Measurements from ENCODE around the gene TGFB1. TPM values are rescaled to one million over a fixed set of nuclear protein-coding genes. Genes with fewer than 3 reads are reported as not detected.

Gene TGFB1
- total and polyA plus RNA-seq, 9 of the 15 experiments (the other 6 are each of a cell fraction or from before 2014, with no cell fraction given) = 0.24 to 159 (median 17.2) TPM

DNA sequence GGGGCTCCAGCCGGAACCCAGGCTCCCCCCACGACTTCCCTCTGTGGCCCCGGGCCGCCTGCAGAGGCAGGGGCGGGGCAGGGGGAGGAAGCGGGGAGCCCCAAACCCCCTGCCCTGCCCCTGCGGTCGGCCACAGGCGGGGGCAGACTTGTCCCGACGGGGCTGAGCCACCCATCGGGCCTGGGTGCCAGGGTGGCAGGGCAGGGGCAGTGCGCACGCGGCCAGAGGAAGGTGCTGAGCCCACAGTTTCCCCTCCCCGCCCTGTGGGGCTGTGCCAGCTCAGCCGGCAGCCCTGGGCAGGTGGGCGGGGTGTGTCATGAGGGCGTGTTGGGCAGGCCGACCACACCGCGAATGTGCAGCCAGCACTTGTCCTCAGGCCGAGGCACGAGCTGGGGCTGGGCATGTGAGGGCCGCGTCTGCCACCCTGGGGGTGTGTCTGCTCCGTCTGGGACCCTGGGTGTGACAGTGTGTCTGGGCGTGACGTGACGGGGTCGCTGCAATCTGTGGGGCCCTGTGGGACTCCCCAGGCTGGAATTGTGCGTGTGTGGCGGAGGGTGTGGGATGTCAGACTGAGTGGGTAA lies 26.1 kb downstream of the TGFB1 start (continued):
- no peak for TF ChIP-seq MLX (CRISPR knock-in tag; conservative IDR thresholded peaks at IDR 0.05)
- TF ChIP-seq CAMTA2 (CRISPR knock-in tag; conservative IDR thresholded peaks at IDR 0.05) = no peak
- TF ChIP-seq CEBPB (tag; IDR thresholded peaks at IDR 0.05) = no peak
- TF ChIP-seq REST (IDR thresholded peaks at IDR 0.05; ENCODE audit: borderline replicate concordance) = no peak
- TF ChIP-seq REST (CRISPR knock-in tag; IDR thresholded peaks at IDR 0.05; ENCODE audit: low read depth) = 0 out of 2 replicates have a peak, but pooled peaks have one; percentile 43
- no peak for TF ChIP-seq HNRNPH1 (optimal IDR thresholded peaks at IDR 0.05; ENCODE audit: low read depth, low read length)
- no peak for TF ChIP-seq LARP7 (IDR thresholded peaks at IDR 0.05)
- no peak for TF ChIP-seq SRSF1 (IDR thresholded peaks at IDR 0.05; ENCODE audit: low read depth, low read length)
- TF ChIP-seq CTBP1 (IDR thresholded peaks at IDR 0.05; ENCODE audit: borderline replicate concordance) = no peak
- no peak for TF ChIP-seq ELF1 (tag; IDR thresholded peaks at IDR 0.05)
- no peak for TF ChIP-seq KAT7 (CRISPR knock-in tag; IDR thresholded peaks at IDR 0.05; ENCODE audit: borderline replicate concordance)
- TF ChIP-seq, protein P1, sequence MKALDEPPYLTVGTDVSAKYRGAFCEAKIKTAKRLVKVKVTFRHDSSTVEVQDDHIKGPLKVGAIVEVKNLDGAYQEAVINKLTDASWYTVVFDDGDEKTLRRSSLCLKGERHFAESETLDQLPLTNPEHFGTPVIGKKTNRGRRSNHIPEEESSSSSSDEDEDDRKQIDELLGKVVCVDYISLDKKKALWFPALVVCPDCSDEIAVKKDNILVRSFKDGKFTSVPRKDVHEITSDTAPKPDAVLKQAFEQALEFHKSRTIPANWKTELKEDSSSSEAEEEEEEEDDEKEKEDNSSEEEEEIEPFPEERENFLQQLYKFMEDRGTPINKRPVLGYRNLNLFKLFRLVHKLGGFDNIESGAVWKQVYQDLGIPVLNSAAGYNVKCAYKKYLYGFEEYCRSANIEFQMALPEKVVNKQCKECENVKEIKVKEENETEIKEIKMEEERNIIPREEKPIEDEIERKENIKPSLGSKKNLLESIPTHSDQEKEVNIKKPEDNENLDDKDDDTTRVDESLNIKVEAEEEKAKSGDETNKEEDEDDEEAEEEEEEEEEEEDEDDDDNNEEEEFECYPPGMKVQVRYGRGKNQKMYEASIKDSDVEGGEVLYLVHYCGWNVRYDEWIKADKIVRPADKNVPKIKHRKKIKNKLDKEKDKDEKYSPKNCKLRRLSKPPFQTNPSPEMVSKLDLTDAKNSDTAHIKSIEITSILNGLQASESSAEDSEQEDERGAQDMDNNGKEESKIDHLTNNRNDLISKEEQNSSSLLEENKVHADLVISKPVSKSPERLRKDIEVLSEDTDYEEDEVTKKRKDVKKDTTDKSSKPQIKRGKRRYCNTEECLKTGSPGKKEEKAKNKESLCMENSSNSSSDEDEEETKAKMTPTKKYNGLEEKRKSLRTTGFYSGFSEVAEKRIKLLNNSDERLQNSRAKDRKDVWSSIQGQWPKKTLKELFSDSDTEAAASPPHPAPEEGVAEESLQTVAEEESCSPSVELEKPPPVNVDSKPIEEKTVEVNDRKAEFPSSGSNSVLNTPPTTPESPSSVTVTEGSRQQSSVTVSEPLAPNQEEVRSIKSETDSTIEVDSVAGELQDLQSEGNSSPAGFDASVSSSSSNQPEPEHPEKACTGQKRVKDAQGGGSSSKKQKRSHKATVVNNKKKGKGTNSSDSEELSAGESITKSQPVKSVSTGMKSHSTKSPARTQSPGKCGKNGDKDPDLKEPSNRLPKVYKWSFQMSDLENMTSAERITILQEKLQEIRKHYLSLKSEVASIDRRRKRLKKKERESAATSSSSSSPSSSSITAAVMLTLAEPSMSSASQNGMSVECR (CRISPR knock-in tag; IDR thresholded peaks at IDR 0.05) = no peak
- TF ChIP-seq SMARCC2 (IDR thresholded peaks at IDR 0.05; ENCODE audit: low read depth) = no peak
- TF ChIP-seq MTA2 (IDR thresholded peaks at IDR 0.05; ENCODE audit: low read depth) = no peak
- no peak for TF ChIP-seq TCF7 (IDR thresholded peaks at IDR 0.05; ENCODE audit: borderline replicate concordance)
- TF ChIP-seq ZC3H8 (IDR thresholded peaks at IDR 0.05) = no peak
- no peak for TF ChIP-seq KLF13 (tag; IDR thresholded peaks at IDR 0.05; ENCODE audit: borderline replicate concordance, low read depth)
